H1 (cell line): ENCODE measurements around the gene ANO2. TPM values are rescaled to one million over a fixed set of nuclear protein-coding genes. Genes with fewer than 3 reads are reported as not detected.

Source experiments
- CTCF ChIA-PET: fragments of 300-600 bp; sonication (Branson Sonifier 250); formaldehyde crosslinking; loops from one replicate; lab custom pipeline; 2021; ENCODE audit not compliant: partially characterized antibody; lab: Charles Lee
- POLR2A ChIA-PET: fragments of 300-600 bp; sonication (Branson Sonifier 250); formaldehyde crosslinking; loops from one replicate; lab custom pipeline; 2021; ENCODE audit warnings: inconsistent platforms; ENCODE audit not compliant: partially characterized antibody; lab: Charles Lee
- DNase-seq, 2 experiments: peaks; one replicate each; pipeline versions ENCODE4 v3.0.0 to v3.0.0-alpha.2; 2010 to 2022; ENCODE audit warnings: low spot score in 2 of 2, low read depth in 1 of 2, mixed read lengths in 1 of 2
- FAIRE-seq: peaks from 2 replicates; lab custom pipeline; 2011; peaks lifted over from hg19 to GRCh38; lab: Jason Lieb, UNC
- H2AFZ ChIP-seq: 2 replicates; pipeline ENCODE4 v1.8.1; 2012; ENCODE audit warnings: low read length, inconsistent platforms
- H2AK5ac ChIP-seq: 2 replicates; pipeline ENCODE4 v1.6.1; 2013; ENCODE audit warnings: low read depth, low read length
- H2BK120ac ChIP-seq: replicated peaks from 2 replicates; pipeline ENCODE3; 2013; ENCODE audit warnings: low read depth, low read length, inconsistent platforms
- H2BK12ac ChIP-seq: 2 replicates; pipeline ENCODE4 v1.6.1; 2013; ENCODE audit warnings: low read depth, low read length
- H2BK15ac ChIP-seq: 2 replicates; pipeline ENCODE4 v1.6.1; 2013; ENCODE audit warnings: low read length
- H2BK20ac ChIP-seq: 2 replicates; pipeline ENCODE4 v1.6.1; 2013; ENCODE audit warnings: low read length
- H2BK5ac ChIP-seq: 2 replicates; pipeline ENCODE4 v1.6.1; 2013; ENCODE audit warnings: low read depth, low read length
- H3K14ac ChIP-seq: 2 replicates; pipeline ENCODE4 v1.6.1; 2013; ENCODE audit warnings: inconsistent platforms; ENCODE audit not compliant: insufficient read length
- H3K18ac ChIP-seq: 2 replicates; pipeline ENCODE4 v1.6.1; 2013; ENCODE audit warnings: low read length; ENCODE audit errors: extremely low read depth
- H3K23ac ChIP-seq: 2 replicates; pipeline ENCODE4 v1.6.1; 2013; ENCODE audit warnings: inconsistent platforms; ENCODE audit not compliant: insufficient read length
- H3K23me2 ChIP-seq: 2 replicates; pipeline ENCODE4 v1.6.1; 2013; ENCODE audit warnings: low read depth, low read length
- H3K27ac ChIP-seq: 2 replicates; pipeline ENCODE4 v1.6.1; 2011; ENCODE audit warnings: low read depth, low read length, inconsistent platforms
- H3K27me3 ChIP-seq, 4 experiments: replicated peaks in 1 of 4; 1 replicate in 1 of 4; 2 replicates in 3 of 4; pipeline versions ENCODE4 v1.6.1 to v1.8.1; 2011 to 2013; ENCODE audit warnings: low read length in 3 of 4, mild to moderate bottlenecking in 3 of 4, inconsistent platforms in 2 of 4, mixed read lengths in 2 of 4, moderate library complexity in 1 of 4; ENCODE audit not compliant: control insufficient read depth in 3 of 4, insufficient read depth in 3 of 4; ENCODE audit errors: extremely low read depth in 1 of 4
- H3K36me3 ChIP-seq, 4 experiments: 2 replicates each; pipeline versions ENCODE4 v1.6.1 to v1.8.1; 2011 to 2013; ENCODE audit warnings: mild to moderate bottlenecking in 4 of 4, low read length in 3 of 4, moderate library complexity in 2 of 4, control low read depth in 1 of 4, inconsistent platforms in 1 of 4; ENCODE audit not compliant: insufficient read depth in 4 of 4, control insufficient read depth in 2 of 4
- H3K4ac ChIP-seq: replicated peaks from 2 replicates; pipeline ENCODE3; 2013; ENCODE audit warnings: low read length, low read depth, mixed read lengths, inconsistent platforms; ENCODE audit not compliant: insufficient read length
- H3K4me1 ChIP-seq, 4 experiments: replicated peaks in 1 of 4; 1 replicate in 1 of 4; 2 replicates in 3 of 4; pipeline versions ENCODE4 v1.6.1 to v1.8.1; 2011 to 2013; ENCODE audit warnings: low read length in 3 of 4, inconsistent platforms in 2 of 4, mixed read lengths in 1 of 4; ENCODE audit not compliant: insufficient read depth in 4 of 4, control insufficient read depth in 3 of 4
- H3K4me2 ChIP-seq, 2 experiments: 2 replicates each; pipeline versions ENCODE4 v1.6.1 to v1.8.1; 2011 to 2013; ENCODE audit warnings: low read depth in 2 of 2, low read length in 2 of 2, control low read depth in 1 of 2, inconsistent platforms in 1 of 2, mild to moderate bottlenecking in 1 of 2; ENCODE audit not compliant: insufficient read depth in 1 of 2
- H3K4me3 ChIP-seq, 4 experiments: fragments of 200-600, 300-600 bp in 1 of 4; sonication (generic), shearing (Covaris generic), sonication (Bioruptor Twin) in 1 of 4; 2 replicates each; pipeline versions ENCODE4 v1.5.1 to v1.8.1; 2011 to 2016; ENCODE audit warnings: low read length in 4 of 4, low read depth in 3 of 4, control low read depth in 2 of 4, inconsistent platforms in 2 of 4, mild to moderate bottlenecking in 2 of 4, mixed read lengths in 1 of 4, moderate library complexity in 1 of 4; ENCODE audit not compliant: insufficient read depth in 2 of 4; ENCODE audit errors: extremely low read depth in 1 of 4
- H3K56ac ChIP-seq: replicated peaks from 2 replicates; pipeline ENCODE3; 2013; ENCODE audit warnings: low read depth, mild to moderate bottlenecking, mixed read lengths, low read length, inconsistent platforms; ENCODE audit not compliant: insufficient read length
- H3K79me1 ChIP-seq: 2 replicates; pipeline ENCODE4 v1.6.1; 2013; ENCODE audit warnings: low read depth, low read length, control low read depth
- H3K79me2 ChIP-seq, 2 experiments: 2 replicates each; pipeline versions ENCODE4 v1.6.1 to v1.8.1; 2012 to 2013; ENCODE audit warnings: low read length in 2 of 2, mild to moderate bottlenecking in 2 of 2, inconsistent platforms in 1 of 2; ENCODE audit not compliant: insufficient read depth in 2 of 2, control insufficient read depth in 1 of 2
- H3K9ac ChIP-seq, 4 experiments: replicated peaks in 1 of 4; 1 replicate in 1 of 4; 2 replicates in 3 of 4; pipeline versions ENCODE4 v1.6.1 to v1.8.1; 2011 to 2013; ENCODE audit warnings: low read depth in 3 of 4, low read length in 3 of 4, control low read depth in 2 of 4, mild to moderate bottlenecking in 2 of 4, moderate library complexity in 2 of 4, inconsistent platforms in 1 of 4; ENCODE audit errors: extremely low read depth in 1 of 4
- H3K9me3 ChIP-seq, 2 experiments: 2 replicates each; pipeline versions ENCODE4 v1.6.1 to v1.8.1; 2012 to 2013; ENCODE audit warnings: mild to moderate bottlenecking in 2 of 2, moderate library complexity in 2 of 2, control low read depth in 1 of 2, inconsistent platforms in 1 of 2, low read depth in 1 of 2, low read length in 1 of 2, mixed read lengths in 1 of 2; ENCODE audit not compliant: insufficient read depth in 2 of 2
- H4K20me1 ChIP-seq, 2 experiments: replicated peaks in 1 of 2; 2 replicates each; pipeline versions ENCODE3 to v1.8.1; 2011 to 2013; ENCODE audit warnings: inconsistent platforms in 2 of 2, low read length in 2 of 2, mild to moderate bottlenecking in 1 of 2; ENCODE audit not compliant: insufficient read depth in 2 of 2, control insufficient read depth in 1 of 2
- H4K5ac ChIP-seq: 2 replicates; pipeline ENCODE4 v1.6.1; 2013; ENCODE audit warnings: low read length, low read depth, mixed read lengths, inconsistent platforms; ENCODE audit not compliant: insufficient read length
- H4K8ac ChIP-seq: 2 replicates; pipeline ENCODE4 v1.8.0; 2013; ENCODE audit warnings: mild to moderate bottlenecking, moderate library complexity, low read length, inconsistent platforms; ENCODE audit not compliant: insufficient read depth; ENCODE audit errors: extremely low read depth
- H4K91ac ChIP-seq: replicated peaks from 2 replicates; pipeline ENCODE3; 2013; ENCODE audit warnings: low read length, mixed read lengths, inconsistent platforms; ENCODE audit not compliant: insufficient read length
- ASH2L ChIP-seq: fragments of 200-600, 300-600 bp; sonication (generic); IDR thresholded peaks from one replicate; pipeline ENCODE4 v1.7.1; 2017; ENCODE audit warnings: low read length
- BCL11A ChIP-seq, 2 experiments: IDR thresholded peaks; one replicate each; pipeline ENCODE4 v1.6.1; 2011; ENCODE audit warnings: low read depth in 2 of 2, low read length in 2 of 2, mild to moderate bottlenecking in 2 of 2
- BRCA1 ChIP-seq: IDR thresholded peaks from 2 replicates; pipeline ENCODE4 v1.6.1; 2012; ENCODE audit warnings: low read depth, low read length, improper control_type of control experiment
- GTF2F1 ChIP-seq: IDR thresholded peaks from 2 replicates; pipeline ENCODE4 v1.6.1; 2012; ENCODE audit warnings: low read depth, low read length, improper control_type of control experiment, borderline replicate concordance
- HDAC2 ChIP-seq, 2 experiments: fragments of 300-600 bp in 1 of 2; sonication (generic) in 1 of 2; IDR thresholded peaks; 2 replicates each; pipeline ENCODE4 v1.6.1; 2011 to 2012; ENCODE audit warnings: low read depth in 2 of 2, low read length in 2 of 2, mild to moderate bottlenecking in 2 of 2, moderate library complexity in 2 of 2, borderline replicate concordance in 1 of 2, inconsistent platforms in 1 of 2
- HDAC6 ChIP-seq: IDR thresholded peaks from one replicate; pipeline ENCODE4 v1.7.1; 2012; ENCODE audit warnings: low read depth, mild to moderate bottlenecking, inconsistent platforms, low read length, moderate library complexity
- JUND ChIP-seq: IDR thresholded peaks from 2 replicates; pipeline ENCODE4 v1.6.1; 2011; ENCODE audit warnings: mild to moderate bottlenecking, improper control_type of control experiment, low read length
- KDM5A ChIP-seq: fragments of 200-600 bp; IDR thresholded peaks from 2 replicates; pipeline ENCODE4 v1.7.1; 2012; ENCODE audit warnings: mild to moderate bottlenecking, low read length, inconsistent platforms, mixed read lengths
- RNF2 ChIP-seq: fragments of 200-900, 300-1000 bp; sonication (generic); IDR thresholded peaks from 2 replicates; pipeline ENCODE4 v1.7.1; 2016; ENCODE audit warnings: borderline replicate concordance, low read depth, mild to moderate bottlenecking, antibody characterized with exemption, low read length; ENCODE audit not compliant: poor library complexity, severe bottlenecking; ENCODE audit errors: missing control alignments
- SP2 ChIP-seq: IDR thresholded peaks from 2 replicates; pipeline ENCODE4 v1.6.1; 2012; ENCODE audit warnings: mild to moderate bottlenecking, low read length, inconsistent platforms
- TAF7 ChIP-seq: optimal IDR thresholded peaks from 2 replicates; pipeline ENCODE3; 2011; ENCODE audit warnings: low read depth, mild to moderate bottlenecking, inconsistent platforms, low read length, moderate library complexity, borderline replicate concordance
- TBP ChIP-seq: IDR thresholded peaks from 2 replicates; pipeline ENCODE4 v1.6.1; 2011; ENCODE audit warnings: low read depth, low read length, improper control_type of control experiment
- WGBS, 2 experiments: shearing (Covaris generic) in 1 of 2; methylation state at CpG; one replicate each; pipeline versions ENCODE4 v1.1.6 to v1.1.7; 2013 to 2015; ENCODE audit warnings: low lambda C conversion rate in 2 of 2, mixed read lengths in 2 of 2, inconsistent platforms in 1 of 2, low coverage in 1 of 2, missing lambda C conversion rate in 1 of 2; ENCODE audit not compliant: insufficient replicate concordance in 2 of 2, insufficient coverage in 1 of 2, insufficient read length in 1 of 2; ENCODE audit errors: extremely low coverage in 1 of 2, missing lambda C conversion rate in 1 of 2; 5-methylcytosine and 5-hydroxymethylcytosine counted together
- polyA plus RNA-seq, 7 experiments: library from polyadenylated mRNA; depleted of rRNA in 3 of 7; stranded (reverse) in 5 of 7; unstranded in 2 of 7; fragments of >200 nt in 5 of 7; fragments of 200-250 nt in 2 of 7; gene quantifications; 1 replicate in 5 of 7; 2 replicates in 1 of 7; 4 replicates in 1 of 7; pipeline versions ENCODE4 v1.2.1 to v1.2.3, GENCODE V29; 2011 to 2013; ENCODE audit warnings: missing spikeins in 2 of 7, mixed read lengths in 2 of 7
- total RNA-seq: library from RNA; stranded (reverse); fragmentation: NEBNext Ultra II Directional; extraction: Animal tissue kit (Norgen Biotek cat#: 25700); gene quantifications from 2 replicates; pipeline ENCODE4 v1.2.1, GENCODE V29; 2021
- TF ChIP-seq, protein P1 (sequence below): IDR thresholded peaks from 2 replicates; pipeline ENCODE4 v1.6.1; 2012; ENCODE audit warnings: low read length, inconsistent platforms

The ANO2 gene
- total and polyA plus RNA-seq, 2 of the 8 experiments (the other 6 are each of a cell fraction or from before 2014, with no cell fraction given) = 1.9 to 5.5 TPM

DNA sequence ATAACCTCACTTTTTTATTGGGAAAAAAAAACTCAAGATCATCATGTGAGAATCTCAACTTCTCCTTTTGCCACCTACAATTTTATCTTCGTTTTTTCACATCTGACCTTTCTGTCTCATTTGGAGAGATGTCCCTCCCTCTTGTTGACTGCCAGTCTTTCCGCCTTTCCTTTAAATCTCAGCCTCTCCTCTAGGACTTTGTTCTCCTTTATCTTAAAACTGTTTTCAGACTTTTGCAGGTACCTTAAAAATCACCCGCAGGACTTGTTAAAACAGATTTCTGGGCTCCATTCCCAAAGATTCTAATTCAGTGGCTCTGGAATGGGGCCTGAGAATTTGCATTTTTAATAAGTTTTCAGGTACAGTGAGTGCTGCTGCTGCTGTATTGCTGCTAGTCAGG, 289.9 kb downstream of the ANO2 start:
- H2BK15ac ChIP-seq = no peak overlapping the region
- no peak overlapping the region for H3K4ac ChIP-seq
- H3K14ac ChIP-seq = no peak overlapping the region
- no peaks in the 10 kb centered on the region for H3K4me1 ChIP-seq
- CTCF ChIA-PET = interaction anchor here (1.2 kb wide), 1 partner anchor 20 kb away, joined by 4 read pairs; no protein-coding TSS in a partner anchor
- H4K91ac ChIP-seq = no peak overlapping the region
- H3K27ac ChIP-seq = no peak overlapping the region
- WGBS, 2 experiments = 88% methylated on average over 3 of the region's 3 CpGs; no CpG with 5 or more reads in 1 of the 2 experiments
- H2AK5ac ChIP-seq = no peak overlapping the region
- H3K27me3 ChIP-seq = no peaks in the 10 kb centered on the region
- H3K79me1 ChIP-seq = no peaks in the 10 kb centered on the region
- H3K23ac ChIP-seq = no peak overlapping the region
- H3K18ac ChIP-seq = no peak overlapping the region
- H4K5ac ChIP-seq = no peak overlapping the region
- no peak overlapping the region for H4K8ac ChIP-seq
- H2BK12ac ChIP-seq = no peak overlapping the region
- no peaks in the 10 kb centered on the region for H3K36me3 ChIP-seq
- no peak overlapping the region for H3K4me2 ChIP-seq
- H3K23me2 ChIP-seq = no peaks in the 10 kb centered on the region
- H4K20me1 ChIP-seq = no peaks in the 10 kb centered on the region
- no peak overlapping the region for H2BK20ac ChIP-seq
- no peak overlapping the region for H2AFZ ChIP-seq
- no peak overlapping the region for H2BK120ac ChIP-seq
- POLR2A ChIA-PET = no interaction called here
- no peak overlapping the region for H3K9ac ChIP-seq
- H2BK5ac ChIP-seq = no peak overlapping the region
- FAIRE-seq = no peak
- no peak overlapping the region for H3K4me3 ChIP-seq
- no peaks in the 10 kb centered on the region for H3K79me2 ChIP-seq
- no peak overlapping the region for H3K56ac ChIP-seq
- no peak for DNase-seq
- H3K9me3 ChIP-seq = peaks cover 0 to 2% of the 10 kb centered on the region in 2 experiments; a peak in 1 of 4 replicates
- TF ChIP-seq SP2 (no peak), KDM5A (no peak), BCL11A (IDR thresholded peaks at IDR 0.05; ENCODE audit: low read depth in 2 of 2, low read length in 2 of 2) (no peak), TBP (no peak), TAF7 (no peak), HDAC6 (no peak), BRCA1 (no peak), RNF2 (no peak), JUND (no peak), GTF2F1 (no peak), ASH2L (no peak), HDAC2 (IDR thresholded peaks at IDR 0.05; ENCODE audit: borderline replicate concordance in 1 of 2, low read depth in 2 of 2, low read length in 2 of 2) (no peak)
- TF ChIP-seq, protein P1, sequence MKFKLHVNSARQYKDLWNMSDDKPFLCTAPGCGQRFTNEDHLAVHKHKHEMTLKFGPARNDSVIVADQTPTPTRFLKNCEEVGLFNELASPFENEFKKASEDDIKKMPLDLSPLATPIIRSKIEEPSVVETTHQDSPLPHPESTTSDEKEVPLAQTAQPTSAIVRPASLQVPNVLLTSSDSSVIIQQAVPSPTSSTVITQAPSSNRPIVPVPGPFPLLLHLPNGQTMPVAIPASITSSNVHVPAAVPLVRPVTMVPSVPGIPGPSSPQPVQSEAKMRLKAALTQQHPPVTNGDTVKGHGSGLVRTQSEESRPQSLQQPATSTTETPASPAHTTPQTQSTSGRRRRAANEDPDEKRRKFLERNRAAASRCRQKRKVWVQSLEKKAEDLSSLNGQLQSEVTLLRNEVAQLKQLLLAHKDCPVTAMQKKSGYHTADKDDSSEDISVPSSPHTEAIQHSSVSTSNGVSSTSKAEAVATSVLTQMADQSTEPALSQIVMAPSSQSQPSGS = no peak
